WI38 (cell line): ENCODE data around the gene PPIL1.

Experiments used
- H3K4me3 ChIP-seq: 2 replicates; pipeline ENCODE4 v1.5.1; 2011; ENCODE audit warnings: low read depth, mild to moderate bottlenecking, control low read depth, low read length
- TF ChIP-seq, protein P1 (sequence below): IDR thresholded peaks from 2 replicates; pipeline ENCODE4 v1.5.1; 2012; ENCODE audit warnings: low read depth, mild to moderate bottlenecking, control low read depth, low read length

PPIL1 gene

DNA sequence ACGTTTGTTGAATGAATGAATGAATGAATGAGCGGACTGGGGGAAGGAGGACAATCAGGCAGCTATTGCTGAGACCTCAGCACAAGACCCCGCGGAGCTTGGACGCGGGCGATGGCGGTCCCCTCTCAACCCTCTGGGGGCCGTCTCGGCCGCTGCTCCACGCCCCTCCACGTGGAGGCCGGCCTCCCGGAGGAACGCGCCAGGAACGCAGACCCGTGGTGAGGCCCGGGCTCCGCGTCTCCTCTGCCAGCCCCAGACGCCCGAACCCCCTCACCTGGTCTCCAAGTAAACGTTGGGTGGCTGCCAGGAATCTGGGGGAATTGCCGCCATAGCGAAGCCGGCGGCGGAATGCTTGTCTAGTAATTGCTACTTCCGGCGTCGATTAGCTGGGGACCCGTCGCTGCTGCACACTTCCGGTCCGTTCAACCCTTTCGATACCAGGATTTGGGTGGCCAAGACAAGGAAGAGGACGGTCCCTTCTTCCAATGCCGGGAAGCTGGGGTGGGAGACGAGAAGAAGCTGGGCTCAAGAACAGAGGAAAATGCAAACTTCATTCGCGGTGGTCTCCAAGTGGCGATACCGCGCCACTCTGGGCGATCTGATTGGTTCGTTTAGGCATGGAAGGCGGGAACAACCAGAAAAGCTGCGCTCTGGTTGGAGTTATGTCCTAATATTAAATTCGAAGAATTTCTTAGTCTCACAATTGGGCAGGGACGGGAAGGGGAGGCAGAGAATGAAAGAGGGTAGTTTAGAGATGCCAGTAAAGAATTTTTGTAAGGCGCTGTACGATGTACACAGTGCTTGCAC lies at the start of gene PPIL1:
TSS of gene PPIL1 (minus strand) at position 361 of the 807 bp plus-strand sequence. CDS start at position 330, 31 bp downstream.
- TF ChIP-seq, protein P1, sequence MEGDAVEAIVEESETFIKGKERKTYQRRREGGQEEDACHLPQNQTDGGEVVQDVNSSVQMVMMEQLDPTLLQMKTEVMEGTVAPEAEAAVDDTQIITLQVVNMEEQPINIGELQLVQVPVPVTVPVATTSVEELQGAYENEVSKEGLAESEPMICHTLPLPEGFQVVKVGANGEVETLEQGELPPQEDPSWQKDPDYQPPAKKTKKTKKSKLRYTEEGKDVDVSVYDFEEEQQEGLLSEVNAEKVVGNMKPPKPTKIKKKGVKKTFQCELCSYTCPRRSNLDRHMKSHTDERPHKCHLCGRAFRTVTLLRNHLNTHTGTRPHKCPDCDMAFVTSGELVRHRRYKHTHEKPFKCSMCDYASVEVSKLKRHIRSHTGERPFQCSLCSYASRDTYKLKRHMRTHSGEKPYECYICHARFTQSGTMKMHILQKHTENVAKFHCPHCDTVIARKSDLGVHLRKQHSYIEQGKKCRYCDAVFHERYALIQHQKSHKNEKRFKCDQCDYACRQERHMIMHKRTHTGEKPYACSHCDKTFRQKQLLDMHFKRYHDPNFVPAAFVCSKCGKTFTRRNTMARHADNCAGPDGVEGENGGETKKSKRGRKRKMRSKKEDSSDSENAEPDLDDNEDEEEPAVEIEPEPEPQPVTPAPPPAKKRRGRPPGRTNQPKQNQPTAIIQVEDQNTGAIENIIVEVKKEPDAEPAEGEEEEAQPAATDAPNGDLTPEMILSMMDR = no peak
- peak within 1 kb of the TSS; percentile 89 for H3K4me3 ChIP-seq

DNA sequence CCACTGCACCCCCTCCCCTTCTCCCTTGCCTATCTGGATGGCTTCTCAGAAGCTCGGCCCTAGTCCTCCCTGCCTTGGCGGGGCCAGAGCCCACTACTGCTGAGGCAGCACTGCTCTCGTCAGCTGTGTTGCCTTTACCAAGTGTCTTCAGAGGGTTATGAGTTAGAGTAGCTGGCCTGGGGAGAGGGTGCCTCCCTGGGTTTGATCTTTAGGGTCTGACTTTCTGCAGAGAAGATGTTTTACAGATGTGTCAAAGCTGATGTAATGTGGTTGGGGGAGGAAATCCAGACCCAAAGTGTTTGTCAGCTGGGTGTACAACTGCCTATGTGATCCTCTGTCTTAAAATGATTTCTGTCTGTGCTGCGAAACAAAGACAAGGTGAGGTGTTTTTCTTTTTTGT lies 49.5 kb upstream of the PPIL1 start:
- no peak overlapping the region for H3K4me3 ChIP-seq
- TF ChIP-seq, protein P1 = no peak

DNA sequence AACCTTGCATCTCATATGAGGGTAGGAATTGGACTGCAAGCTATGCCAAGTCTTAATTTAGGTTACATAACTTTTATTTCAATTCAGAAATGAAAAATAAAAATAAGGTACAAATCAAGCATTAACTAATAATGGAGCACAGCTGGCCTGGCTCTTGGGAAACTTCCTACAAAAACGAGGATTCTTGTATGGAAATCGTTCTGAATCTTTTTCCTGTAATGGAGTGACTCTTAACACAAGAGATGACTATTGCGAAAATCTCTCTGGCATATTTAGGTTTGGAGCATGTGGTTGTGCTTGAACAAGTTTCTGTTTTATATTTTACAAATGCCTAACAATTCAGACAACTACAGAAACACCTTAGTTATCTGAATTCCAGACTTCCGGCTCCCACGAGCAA lies 45.9 kb upstream of the PPIL1 start:
- TF ChIP-seq, protein P1 = no peak
- H3K4me3 ChIP-seq = no peak overlapping the region

DNA sequence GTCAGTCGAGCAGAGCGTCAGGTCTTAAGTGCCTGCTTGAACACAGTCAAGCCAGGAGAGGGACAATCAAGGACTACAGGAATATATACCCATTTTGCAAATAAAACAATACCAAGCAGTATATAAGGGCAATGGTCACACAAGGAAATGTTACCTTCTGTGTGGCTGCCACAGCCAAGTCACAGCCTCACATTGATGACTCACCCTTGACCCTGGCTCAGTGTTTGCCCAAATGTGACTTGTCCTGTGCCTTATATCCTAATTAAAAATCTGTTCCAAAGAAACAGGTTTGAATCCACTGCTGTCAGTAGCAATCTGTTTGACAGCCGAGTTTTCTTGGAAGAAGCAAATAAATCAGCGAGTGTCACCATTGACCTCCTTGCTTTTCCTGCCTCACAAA lies 45.4 kb upstream of the PPIL1 start:
- TF ChIP-seq, protein P1 = no peak
- H3K4me3 ChIP-seq = no peak overlapping the region

DNA sequence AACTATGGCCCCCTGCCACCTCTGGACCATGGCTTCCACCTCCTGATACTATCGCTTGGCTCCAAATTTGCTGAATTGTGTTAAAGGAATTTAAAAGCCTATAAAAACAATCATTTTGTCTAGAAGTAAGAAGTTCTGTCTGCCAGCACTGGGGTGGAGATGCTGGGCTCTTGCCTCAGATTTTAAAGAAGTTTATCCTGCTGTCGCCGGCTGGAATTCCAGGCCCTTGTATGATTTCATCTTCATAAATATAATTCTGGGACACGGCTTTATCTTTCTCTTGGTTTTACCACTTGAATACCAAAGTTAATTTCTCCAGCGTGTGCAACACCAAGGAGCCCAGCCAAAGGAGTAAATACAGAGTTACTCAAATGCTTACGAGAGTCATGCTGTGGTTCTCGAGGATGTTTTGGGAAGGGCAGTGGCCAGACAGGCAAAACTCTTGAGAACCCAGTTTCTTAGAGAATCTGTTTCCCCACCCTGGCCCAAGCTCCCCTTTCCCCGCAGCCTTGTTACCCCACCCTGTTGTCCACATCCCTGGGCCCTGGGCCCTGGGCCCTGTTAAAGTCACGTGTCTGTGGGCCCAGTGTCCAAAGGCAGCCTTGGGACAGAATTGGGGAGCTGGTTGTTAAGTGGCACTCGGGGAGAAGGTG lies 43.1 kb upstream of the PPIL1 start:
- TF ChIP-seq, protein P1 = no peak

DNA sequence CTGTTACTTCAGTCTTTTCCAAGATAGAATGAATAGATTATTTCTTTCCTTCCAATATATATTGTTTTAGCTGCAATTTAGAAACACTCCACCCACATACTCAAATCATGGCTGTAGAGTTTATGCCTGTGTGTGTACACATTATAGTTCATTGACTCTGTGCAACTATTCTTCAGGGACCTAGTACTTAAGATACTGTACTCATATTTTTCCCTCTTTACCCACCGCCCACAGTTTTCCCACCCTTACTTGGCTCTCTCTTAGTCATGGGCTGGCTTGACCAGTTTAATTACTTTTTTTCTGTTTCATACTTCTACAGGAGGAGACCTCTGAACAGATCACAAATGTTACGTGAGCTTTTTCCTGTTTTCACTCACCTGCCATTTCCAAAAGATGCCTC lies 41.5 kb upstream of the PPIL1 start:
- H3K4me3 ChIP-seq = no peak overlapping the region
- TF ChIP-seq, protein P1 = no peak

More for the DNA sequence above, 43.1 kb upstream of the PPIL1 start:
- no peak overlapping the region for H3K4me3 ChIP-seq

DNA sequence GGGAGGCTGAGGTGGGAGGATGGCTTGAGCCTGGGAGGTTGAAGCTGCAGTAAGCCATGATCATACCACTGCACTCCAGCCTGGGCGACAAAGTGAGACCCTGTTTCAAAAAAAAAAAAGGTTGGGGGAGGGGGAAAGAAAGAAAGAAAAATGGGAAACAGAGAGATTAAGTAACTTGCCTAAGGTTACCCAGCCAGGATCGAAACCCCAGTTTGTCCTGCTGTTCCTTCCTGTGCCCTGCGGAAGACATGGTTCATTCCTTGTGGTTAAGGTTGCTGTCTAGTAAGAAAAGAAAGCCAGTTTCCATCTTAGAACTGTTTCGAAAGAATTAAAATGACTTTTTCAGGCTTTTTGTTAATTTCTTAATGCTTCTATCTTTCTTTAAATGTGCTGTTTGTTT lies 41.0 kb upstream of the PPIL1 start:
- no peak overlapping the region for H3K4me3 ChIP-seq
- TF ChIP-seq, protein P1 = no peak
